IMR-90 (cell line): ENCODE results near the gene CDH15. TPM values are rescaled to one million over a fixed set of nuclear protein-coding genes. Genes with fewer than 3 reads are reported as not detected.

Experiments
- ATAC-seq: fragments of 200-7000 bp; cut with Tn5 transposase; 2 replicates; pipeline ENCODE4 v1.9.1; 2020; ENCODE audit warnings: low read depth, mild to moderate bottlenecking, moderate library complexity
- BruUV-seq: library from RNA; stranded (reverse); fragments of 400-500 nt; replicated peaks from 2 replicates; lab custom pipeline; 2021; lab: Mats Ljungman, UMichigan
- CTCF ChIA-PET: fragments of 300-600 bp; formaldehyde crosslinking; extraction: SDS; loops from one replicate; lab custom pipeline; 2021; ENCODE audit warnings: antibody characterized with exemption; lab: Yijun Ruan, JAX
- POLR2A ChIA-PET: fragments of 300-600 bp; sonication (Branson Sonifier 250); formaldehyde crosslinking; loops from one replicate; lab custom pipeline; 2022; ENCODE audit warnings: antibody characterized with exemption; ENCODE audit not compliant: unreplicated experiment; lab: Charles Lee
- DNase-seq: peaks from one replicate; pipeline ENCODE4 v3.0.0; 2013
- H2AFZ ChIP-seq: replicated peaks from 2 replicates; pipeline ENCODE3; 2013; ENCODE audit warnings: low read length, mild to moderate bottlenecking; ENCODE audit not compliant: poor library complexity
- H2AK5ac ChIP-seq: 2 replicates; pipeline ENCODE4 v1.6.1; 2013; ENCODE audit warnings: low read depth, low read length, inconsistent platforms
- H2AK9ac ChIP-seq: replicated peaks from 2 replicates; pipeline ENCODE3; 2013; ENCODE audit warnings: mild to moderate bottlenecking, low read depth, low read length, moderate library complexity; ENCODE audit not compliant: poor library complexity
- H2BK120ac ChIP-seq: 2 replicates; pipeline ENCODE4 v1.6.1; 2013; ENCODE audit warnings: low read depth, low read length, inconsistent platforms
- H2BK15ac ChIP-seq: 3 replicates; pipeline ENCODE4 v1.6.1; 2013; ENCODE audit warnings: low read depth, low read length, inconsistent platforms
- H2BK20ac ChIP-seq: 2 replicates; pipeline ENCODE4 v1.6.1; 2013; ENCODE audit warnings: low read depth, mild to moderate bottlenecking, inconsistent platforms, low read length, moderate library complexity
- H2BK5ac ChIP-seq: 2 replicates; pipeline ENCODE4 v1.6.1; 2013; ENCODE audit warnings: mild to moderate bottlenecking, low read depth, low read length, inconsistent platforms; ENCODE audit not compliant: poor library complexity, severe bottlenecking
- H3K14ac ChIP-seq: replicated peaks from 2 replicates; pipeline ENCODE4 v1.6.1; 2013; ENCODE audit warnings: low read depth, low read length, inconsistent platforms
- H3K18ac ChIP-seq: 2 replicates; pipeline ENCODE4 v1.6.1; 2013; ENCODE audit warnings: low read depth, low read length, control low read depth
- H3K23ac ChIP-seq: 2 replicates; pipeline ENCODE4 v1.6.1; 2013; ENCODE audit warnings: low read depth, low read length, inconsistent platforms
- H3K27ac ChIP-seq: 2 replicates; pipeline ENCODE4 v1.5.1; 2013; ENCODE audit warnings: mild to moderate bottlenecking, control low read depth, low read length; ENCODE audit not compliant: insufficient read depth
- H3K27me3 ChIP-seq: 2 replicates; pipeline ENCODE4 v1.6.1; 2013; ENCODE audit warnings: low read length; ENCODE audit not compliant: control insufficient read depth, insufficient read depth
- H3K36me3 ChIP-seq: 2 replicates; pipeline ENCODE4 v1.6.1; 2013; ENCODE audit warnings: low read length, mixed read lengths; ENCODE audit not compliant: control insufficient read depth, insufficient read depth
- H3K4ac ChIP-seq: 2 replicates; pipeline ENCODE4 v1.6.1; 2013; ENCODE audit warnings: low read depth, low read length, inconsistent platforms
- H3K4me1 ChIP-seq: 2 replicates; pipeline ENCODE4 v1.6.1; 2013; ENCODE audit warnings: low read length, mixed read lengths; ENCODE audit not compliant: control insufficient read depth, insufficient read depth
- H3K4me2 ChIP-seq: 2 replicates; pipeline ENCODE4 v1.6.1; 2013; ENCODE audit warnings: low read depth, mild to moderate bottlenecking, control low read depth, low read length, moderate library complexity
- H3K4me3 ChIP-seq: 2 replicates; pipeline ENCODE4 v1.5.1; 2013; ENCODE audit warnings: low read depth, mild to moderate bottlenecking, control low read depth, low read length, moderate library complexity; ENCODE audit not compliant: insufficient read depth
- H3K56ac ChIP-seq: 2 replicates; pipeline ENCODE4 v1.6.1; 2013; ENCODE audit warnings: low read length, inconsistent platforms; ENCODE audit not compliant: insufficient read depth; ENCODE audit errors: extremely low read depth
- H3K79me1 ChIP-seq, 2 experiments: 2 replicates each; pipeline ENCODE4 v1.6.1; 2013; ENCODE audit warnings: low read length in 2 of 2, inconsistent platforms in 1 of 2, low read depth in 1 of 2
- H3K9ac ChIP-seq: 2 replicates; pipeline ENCODE4 v1.6.1; 2013; ENCODE audit warnings: low read depth, low read length, control low read depth
- H3K9me1 ChIP-seq: 2 replicates; pipeline ENCODE4 v1.6.1; 2013; ENCODE audit warnings: low read length, inconsistent platforms; ENCODE audit not compliant: insufficient read depth
- H3K9me3 ChIP-seq: 2 replicates; pipeline ENCODE4 v1.6.1; 2013; ENCODE audit warnings: low read length; ENCODE audit not compliant: control insufficient read depth, insufficient read depth
- H4K20me1 ChIP-seq: 2 replicates; pipeline ENCODE4 v1.6.1; 2013; ENCODE audit warnings: low read length, inconsistent platforms; ENCODE audit not compliant: insufficient read depth
- H4K5ac ChIP-seq: 2 replicates; pipeline ENCODE4 v1.6.1; 2013; ENCODE audit warnings: mild to moderate bottlenecking, low read depth, low read length, control low read depth
- H4K8ac ChIP-seq, 2 experiments: 2 replicates each; pipeline ENCODE4 v1.6.1; 2013; ENCODE audit warnings: low read depth in 2 of 2, low read length in 2 of 2, control low read depth in 1 of 2, inconsistent platforms in 1 of 2
- H4K91ac ChIP-seq: 2 replicates; pipeline ENCODE4 v1.6.1; 2013; ENCODE audit warnings: low read depth, low read length, inconsistent platforms; ENCODE audit not compliant: insufficient read depth
- CEBPB ChIP-seq: IDR thresholded peaks from 2 replicates; pipeline ENCODE4 v1.6.1; 2012; ENCODE audit warnings: low read depth, low read length, improper control_type of control experiment
- CHD1 ChIP-seq: IDR thresholded peaks from 2 replicates; pipeline ENCODE4 v1.6.1; 2012; ENCODE audit warnings: low read depth, low read length, improper control_type of control experiment
- FOS ChIP-seq: fragments of 150-350 bp; IDR thresholded peaks from 2 replicates; pipeline ENCODE4 v1.6.1; 2016; ENCODE audit warnings: low read depth, low read length
- MAFK ChIP-seq: IDR thresholded peaks from 2 replicates; pipeline ENCODE4 v1.6.1; 2012; ENCODE audit warnings: low read depth, low read length, improper control_type of control experiment
- MXI1 ChIP-seq: IDR thresholded peaks from 2 replicates; pipeline ENCODE4 v1.6.1; 2012; ENCODE audit warnings: low read depth, mild to moderate bottlenecking, low read length, moderate library complexity, borderline replicate concordance
- NFE2L2 ChIP-seq: fragments of 150-350 bp; IDR thresholded peaks from 2 replicates; pipeline ENCODE4 v1.6.1; 2016; ENCODE audit warnings: low read depth, mild to moderate bottlenecking, low read length
- RAD21 ChIP-seq: IDR thresholded peaks from 2 replicates; pipeline ENCODE4 v1.6.1; 2012; ENCODE audit warnings: low read length, improper control_type of control experiment
- USF2 ChIP-seq: fragments of 150-350 bp; IDR thresholded peaks from 2 replicates; pipeline ENCODE4 v1.6.1; 2017; ENCODE audit warnings: mild to moderate bottlenecking, antibody characterized with exemption, low read length, low read depth
- WGBS, 2 experiments: methylation state at CpG; one replicate each; pipeline versions ENCODE4 v1.1.5 to v1.1.7; 2013; ENCODE audit warnings: missing lambda C conversion rate in 2 of 2; ENCODE audit not compliant: insufficient read length in 1 of 2; ENCODE audit errors: extremely low coverage in 2 of 2; 5-methylcytosine and 5-hydroxymethylcytosine counted together
- dilution Hi-C: fragments of 300-500 bp; cut with HindIII; formaldehyde crosslinking; loops from one replicate; pipeline ENCODE4 v1.14.3; 2018; ENCODE audit warnings: low sequenced_read_pairs; ENCODE audit not compliant: unreplicated experiment
- in situ Hi-C: fragments of 300-500 bp; cut with MboI; formaldehyde crosslinking; loops from 3 replicates; pipeline ENCODE4 v1.14.3; 2019; ENCODE audit warnings: low sequenced_read_pairs, inconsistent platforms, mixed read lengths
- intact Hi-C: fragments of 100-400 bp; cut with micrococcal nuclease; formaldehyde crosslinking; loops from 2 replicates; pipeline ENCODE4 v1.10.0; 2022
- polyA plus RNA-seq, 3 experiments: library from polyadenylated mRNA; depleted of rRNA; stranded (reverse); fragments of >200 nt; gene quantifications; 2 replicates each; pipeline ENCODE4 v1.2.3, GENCODE V29; 2012; ENCODE audit warnings: low replicate concordance in 1 of 3
- total RNA-seq: library from RNA; depleted of rRNA; stranded (reverse); fragments of >200 nt; gene quantifications from 2 replicates; pipeline ENCODE4 v1.2.3, GENCODE V29; 2012

The CDH15 gene
- total and polyA plus RNA-seq, 2 of the 4 experiments (the other 2 are of a cell fraction): 0.18 to 0.62 TPM

- TF ChIP-seq FOS (no peak), CHD1 (no peak), USF2 (no peak), MXI1 (no peak), MAFK (no peak), NFE2L2 (no peak), RAD21 (no peak), CEBPB (no peak)
- dilution Hi-C loops (no loop called here), intact Hi-C loops (no loop called here), in situ Hi-C loops (no loop called here)
- no peak overlapping the region for H2AFZ ChIP-seq
- no peak overlapping the region for H3K9ac ChIP-seq
- 86% methylated on average over 7 of the region's 13 CpGs; no CpG with 5 or more reads in 1 of the 2 experiments for WGBS, 2 experiments
- no peak overlapping the region for H4K8ac ChIP-seq
- no peak overlapping the region for H3K4ac ChIP-seq
- POLR2A ChIA-PET: no interaction called here
- no peak overlapping the region for H2BK5ac ChIP-seq
- H4K20me1 ChIP-seq: peaks cover 7% of the 10 kb centered on the region
- no peaks in the 10 kb centered on the region for H3K9me3 ChIP-seq
- DNase-seq: no peak
- no peak overlapping the region for H2BK20ac ChIP-seq
- no peak overlapping the region for H2AK5ac ChIP-seq
- no TSS peak for BruUV-seq
- H4K5ac ChIP-seq: no peak overlapping the region
- no peak overlapping the region for H3K14ac ChIP-seq
- H3K23ac ChIP-seq: no peak overlapping the region
- no peaks in the 10 kb centered on the region for H3K36me3 ChIP-seq
- H2BK120ac ChIP-seq: no peak overlapping the region
- no peak overlapping the region for H3K56ac ChIP-seq
- H3K27ac ChIP-seq: no peak overlapping the region
- no peak overlapping the region for H4K91ac ChIP-seq
- H2BK15ac ChIP-seq: no peak overlapping the region
- H3K79me1 ChIP-seq: no peaks in the 10 kb centered on the region
- no peak for ATAC-seq
- no peak overlapping the region for H3K4me2 ChIP-seq
- H2AK9ac ChIP-seq: no peak overlapping the region
- peaks cover 25% of the 10 kb centered on the region for H3K27me3 ChIP-seq
- H3K4me1 ChIP-seq: peaks cover 9% of the 10 kb centered on the region
- H3K18ac ChIP-seq: no peak overlapping the region
- H3K4me3 ChIP-seq: no peak overlapping the region
- CTCF ChIA-PET: no interaction called here
- H3K9me1 ChIP-seq: no peaks in the 10 kb centered on the region
Measured at GRCh38 chr16:89197033-89197632, 25.6 kb downstream of the CDH15 start.
